Measurements from ENCODE around the gene SYNPO2.

SYNPO2 gene

GRCh38 chr4:119080721-119081541 is 192.3 kb downstream of the SYNPO2 start:
- no peak overlapping the region for H3K18ac ChIP-seq (ENCODE audit: low read length)
- H3K4me1 ChIP-seq (ENCODE audit: control insufficient read depth, low read depth, low read length): no peaks in the 10 kb centered on the region
- H4K8ac ChIP-seq (ENCODE audit: low read depth, low read length): no peak overlapping the region
- H2BK15ac ChIP-seq (replicated peaks; ENCODE audit: low read depth): no peak overlapping the region
- H3K79me1 ChIP-seq (ENCODE audit: low read length): no peaks in the 10 kb centered on the region
- no CpG with 5 or more reads among the region's 2 CpGs for WGBS (ENCODE audit: extremely low coverage, insufficient coverage, low lambda C conversion rate)
- H2BK5ac ChIP-seq (ENCODE audit: low read length): no peak overlapping the region
- H3K79me2 ChIP-seq (ENCODE audit: control insufficient read depth, insufficient read depth, low read length): no peaks in the 10 kb centered on the region
- no peak overlapping the region for H3K27ac ChIP-seq (ENCODE audit: low read depth, low read length)
- no peak overlapping the region for H3K4me2 ChIP-seq (ENCODE audit: low read length)
- no peak overlapping the region for H3K23ac ChIP-seq (ENCODE audit: low read length)
- no peak overlapping the region for H4K5ac ChIP-seq (ENCODE audit: low read length)
- no peak for DNase-seq
- H2AK5ac ChIP-seq (ENCODE audit: low read length): no peak overlapping the region
- no peak overlapping the region for H2BK120ac ChIP-seq (ENCODE audit: low read depth, low read length)
- H3K56ac ChIP-seq (ENCODE audit: low read length): no peak overlapping the region
- no peaks in the 10 kb centered on the region for H3K36me3 ChIP-seq (ENCODE audit: control insufficient read depth, insufficient read depth, low read length)
- H3K27me3 ChIP-seq (ENCODE audit: insufficient read depth, low read length, poor library complexity): no peaks in the 10 kb centered on the region
- no peak overlapping the region for H3K4ac ChIP-seq (ENCODE audit: low read depth, low read length)
- H3K9ac ChIP-seq (ENCODE audit: low read length): no peak overlapping the region
- H3K4me3 ChIP-seq (ENCODE audit: low read length): no peak overlapping the region

DNA sequence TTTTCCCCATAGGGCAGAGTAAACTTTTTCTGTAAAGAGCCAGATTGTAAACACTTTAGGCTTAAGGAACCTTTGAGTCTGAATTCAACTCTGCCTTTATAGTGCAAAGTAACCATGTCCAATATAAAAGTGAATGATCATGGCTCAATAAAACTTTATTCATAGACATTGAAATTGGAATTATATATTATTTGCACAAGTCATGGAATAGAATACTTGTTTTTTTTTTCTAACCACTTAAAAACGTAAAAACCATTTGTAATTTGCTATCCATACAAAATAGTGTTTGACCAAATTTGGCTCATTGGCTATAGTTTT is 192.8 kb downstream of the SYNPO2 start:
- no CpG with 5 or more reads among the region's 1 CpG for WGBS (ENCODE audit: extremely low coverage, insufficient coverage, low lambda C conversion rate)
- H3K27me3 ChIP-seq (ENCODE audit: insufficient read depth, low read length, poor library complexity): no peaks in the 10 kb centered on the region

GRCh38 chr4:119081943-119082342 is 193.3 kb downstream of the SYNPO2 start:
- Histone ChIP-seq H3K18ac (ENCODE audit: low read length) (no peak overlapping the region), H3K79me2 (ENCODE audit: control insufficient read depth, insufficient read depth, low read length) (no peaks in the 10 kb centered on the region), H3K56ac (ENCODE audit: low read length) (no peak overlapping the region), H3K4me3 (ENCODE audit: low read length) (no peak overlapping the region), H2BK120ac (ENCODE audit: low read depth, low read length) (no peak overlapping the region), H3K9ac (ENCODE audit: low read length) (no peak overlapping the region), H3K27me3 (ENCODE audit: insufficient read depth, low read length, poor library complexity) (no peaks in the 10 kb centered on the region), H2AK5ac (ENCODE audit: low read length) (no peak overlapping the region), H3K27ac (ENCODE audit: low read depth, low read length) (no peak overlapping the region), H3K23ac (ENCODE audit: low read length) (no peak overlapping the region), H2BK15ac (replicated peaks; ENCODE audit: low read depth) (no peak overlapping the region), H3K36me3 (ENCODE audit: control insufficient read depth, insufficient read depth, low read length) (no peaks in the 10 kb centered on the region), H2BK5ac (ENCODE audit: low read length) (no peak overlapping the region), H3K4me2 (ENCODE audit: low read length) (no peak overlapping the region), H3K79me1 (ENCODE audit: low read length) (no peaks in the 10 kb centered on the region), H3K4me1 (ENCODE audit: control insufficient read depth, low read depth, low read length) (no peaks in the 10 kb centered on the region), H4K8ac (ENCODE audit: low read depth, low read length) (no peak overlapping the region), H4K5ac (ENCODE audit: low read length) (no peak overlapping the region), H3K4ac (ENCODE audit: low read depth, low read length) (no peak overlapping the region)
- DNase-seq: no peak
- no CpG with 5 or more reads among the region's 3 CpGs for WGBS (ENCODE audit: extremely low coverage, insufficient coverage, low lambda C conversion rate)

More for the DNA sequence above, 192.8 kb downstream of the SYNPO2 start:
- Histone ChIP-seq H2BK5ac (ENCODE audit: low read length) (no peak overlapping the region), H3K27ac (ENCODE audit: low read depth, low read length) (no peak overlapping the region), H3K9ac (ENCODE audit: low read length) (no peak overlapping the region), H3K18ac (ENCODE audit: low read length) (no peak overlapping the region), H2BK120ac (ENCODE audit: low read depth, low read length) (no peak overlapping the region), H3K79me2 (ENCODE audit: control insufficient read depth, insufficient read depth, low read length) (no peaks in the 10 kb centered on the region), H3K23ac (ENCODE audit: low read length) (no peak overlapping the region), H3K4ac (ENCODE audit: low read depth, low read length) (no peak overlapping the region), H2AK5ac (ENCODE audit: low read length) (no peak overlapping the region), H3K79me1 (ENCODE audit: low read length) (no peaks in the 10 kb centered on the region), H2BK15ac (replicated peaks; ENCODE audit: low read depth) (no peak overlapping the region), H3K56ac (ENCODE audit: low read length) (no peak overlapping the region), H4K8ac (ENCODE audit: low read depth, low read length) (no peak overlapping the region), H4K5ac (ENCODE audit: low read length) (no peak overlapping the region), H3K4me2 (ENCODE audit: low read length) (no peak overlapping the region), H3K36me3 (ENCODE audit: control insufficient read depth, insufficient read depth, low read length) (no peaks in the 10 kb centered on the region), H3K4me3 (ENCODE audit: low read length) (no peak overlapping the region), H3K4me1 (ENCODE audit: control insufficient read depth, low read depth, low read length) (no peaks in the 10 kb centered on the region)
- no peak for DNase-seq

GRCh38 chr4:119082661-119083060 is 194.0 kb downstream of the SYNPO2 start:
- no peaks in the 10 kb centered on the region for H3K79me1 ChIP-seq (ENCODE audit: low read length)
- no peaks in the 10 kb centered on the region for H3K79me2 ChIP-seq (ENCODE audit: control insufficient read depth, insufficient read depth, low read length)
- H3K27me3 ChIP-seq (ENCODE audit: insufficient read depth, low read length, poor library complexity): no peaks in the 10 kb centered on the region
- WGBS (ENCODE audit: extremely low coverage, insufficient coverage, low lambda C conversion rate): no CpG with 5 or more reads among the region's 2 CpGs
- H2AK5ac ChIP-seq (ENCODE audit: low read length): no peak overlapping the region
- H4K5ac ChIP-seq (ENCODE audit: low read length): no peak overlapping the region
- H3K4me1 ChIP-seq (ENCODE audit: control insufficient read depth, low read depth, low read length): no peaks in the 10 kb centered on the region
- no peak overlapping the region for H3K4me3 ChIP-seq (ENCODE audit: low read length)
- H3K18ac ChIP-seq (ENCODE audit: low read length): no peak overlapping the region
- no peak overlapping the region for H4K8ac ChIP-seq (ENCODE audit: low read depth, low read length)
- H3K4ac ChIP-seq (ENCODE audit: low read depth, low read length): no peak overlapping the region
- no peak overlapping the region for H2BK15ac ChIP-seq (replicated peaks; ENCODE audit: low read depth)
- no peaks in the 10 kb centered on the region for H3K36me3 ChIP-seq (ENCODE audit: control insufficient read depth, insufficient read depth, low read length)
- H3K56ac ChIP-seq (ENCODE audit: low read length): no peak overlapping the region
- H2BK120ac ChIP-seq (ENCODE audit: low read depth, low read length): no peak overlapping the region
- DNase-seq: no peak
- H3K27ac ChIP-seq (ENCODE audit: low read depth, low read length): no peak overlapping the region
- no peak overlapping the region for H2BK5ac ChIP-seq (ENCODE audit: low read length)
- no peak overlapping the region for H3K9ac ChIP-seq (ENCODE audit: low read length)
- H3K4me2 ChIP-seq (ENCODE audit: low read length): no peak overlapping the region
- H3K23ac ChIP-seq (ENCODE audit: low read length): no peak overlapping the region

DNA sequence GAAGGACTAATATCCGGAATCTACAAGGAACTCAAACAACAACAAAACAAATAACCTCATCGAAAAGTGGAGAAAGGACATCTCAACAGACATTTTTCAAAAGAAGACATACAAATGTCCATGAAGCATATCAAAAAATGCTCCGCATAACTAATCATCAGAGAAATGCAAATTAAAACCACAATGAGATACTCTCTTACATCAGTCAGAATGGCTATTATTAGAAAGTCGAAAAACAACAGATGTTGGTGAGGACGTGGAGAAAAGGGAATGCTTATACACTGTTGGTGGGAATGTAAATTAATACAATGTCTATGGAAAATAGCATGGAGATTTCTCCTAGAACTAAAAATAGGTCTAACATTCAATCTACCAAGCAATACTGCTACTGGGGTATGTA is 195.9 kb downstream of the SYNPO2 start:
- H2BK15ac ChIP-seq (replicated peaks; ENCODE audit: low read depth): no peak overlapping the region
- H2BK5ac ChIP-seq (ENCODE audit: low read length): no peak overlapping the region
- no peaks in the 10 kb centered on the region for H3K79me2 ChIP-seq (ENCODE audit: control insufficient read depth, insufficient read depth, low read length)
- H3K56ac ChIP-seq (ENCODE audit: low read length): no peak overlapping the region
- H3K23ac ChIP-seq (ENCODE audit: low read length): no peak overlapping the region
- no peak overlapping the region for H4K5ac ChIP-seq (ENCODE audit: low read length)
- no peak overlapping the region for H2BK120ac ChIP-seq (ENCODE audit: low read depth, low read length)
- no peak overlapping the region for H2AK5ac ChIP-seq (ENCODE audit: low read length)
- DNase-seq: no peak
- no peak overlapping the region for H3K4ac ChIP-seq (ENCODE audit: low read depth, low read length)
- H3K27me3 ChIP-seq (ENCODE audit: insufficient read depth, low read length, poor library complexity): no peaks in the 10 kb centered on the region
- H3K18ac ChIP-seq (ENCODE audit: low read length): no peak overlapping the region
- H3K4me3 ChIP-seq (ENCODE audit: low read length): no peak overlapping the region
- no peaks in the 10 kb centered on the region for H3K79me1 ChIP-seq (ENCODE audit: low read length)
- no peak overlapping the region for H3K4me2 ChIP-seq (ENCODE audit: low read length)
- H3K36me3 ChIP-seq (ENCODE audit: control insufficient read depth, insufficient read depth, low read length): no peaks in the 10 kb centered on the region
- no peak overlapping the region for H4K8ac ChIP-seq (ENCODE audit: low read depth, low read length)
- H3K4me1 ChIP-seq (ENCODE audit: control insufficient read depth, low read depth, low read length): no peaks in the 10 kb centered on the region
- WGBS (ENCODE audit: extremely low coverage, insufficient coverage, low lambda C conversion rate): no CpG with 5 or more reads among the region's 5 CpGs
- no peak overlapping the region for H3K9ac ChIP-seq (ENCODE audit: low read length)
- no peak overlapping the region for H3K27ac ChIP-seq (ENCODE audit: low read depth, low read length)

GRCh38 chr4:119087121-119087520 is 198.5 kb downstream of the SYNPO2 start:
- Histone ChIP-seq H2BK15ac (replicated peaks; ENCODE audit: low read depth) (no peak overlapping the region), H3K4me3 (ENCODE audit: low read length) (no peak overlapping the region), H4K8ac (ENCODE audit: low read depth, low read length) (no peak overlapping the region), H3K18ac (ENCODE audit: low read length) (no peak overlapping the region), H3K27ac (ENCODE audit: low read depth, low read length) (no peak overlapping the region), H3K79me2 (ENCODE audit: control insufficient read depth, insufficient read depth, low read length) (no peaks in the 10 kb centered on the region), H3K27me3 (ENCODE audit: insufficient read depth, low read length, poor library complexity) (no peaks in the 10 kb centered on the region), H3K36me3 (ENCODE audit: control insufficient read depth, insufficient read depth, low read length) (no peaks in the 10 kb centered on the region), H3K23ac (ENCODE audit: low read length) (no peak overlapping the region), H2AK5ac (ENCODE audit: low read length) (no peak overlapping the region), H3K9ac (ENCODE audit: low read length) (no peak overlapping the region), H3K4me1 (ENCODE audit: control insufficient read depth, low read depth, low read length) (no peaks in the 10 kb centered on the region), H2BK5ac (ENCODE audit: low read length) (no peak overlapping the region), H4K5ac (ENCODE audit: low read length) (no peak overlapping the region), H3K4ac (ENCODE audit: low read depth, low read length) (no peak overlapping the region), H3K56ac (ENCODE audit: low read length) (no peak overlapping the region), H2BK120ac (ENCODE audit: low read depth, low read length) (no peak overlapping the region), H3K79me1 (ENCODE audit: low read length) (no peaks in the 10 kb centered on the region), H3K4me2 (ENCODE audit: low read length) (no peak overlapping the region)
- WGBS (ENCODE audit: extremely low coverage, insufficient coverage, low lambda C conversion rate): no CpG with 5 or more reads among the region's 3 CpGs
- no peak for DNase-seq
